HG03108 (cell line): ENCODE measurements around the gene PORCN.

Experiments
- ATAC-seq: cut with Tn5 transposase; IDR thresholded peaks from one replicate; pipeline ENCODE4 v1.9.1; 2021; ENCODE audit warnings: moderate library complexity; ENCODE audit not compliant: unreplicated experiment

The PORCN gene

GRCh38 chrX:48508400-48509244 lies at the start of gene PORCN:
TSS of gene PORCN (plus strand) at chrX:48508992. CDS start at chrX:48509821, 829 bp downstream.
- peak; percentile 73 for ATAC-seq

- ATAC-seq, result no peak
Observed at GRCh38 chrX:48459483-48459882, 49.3 kb upstream of the PORCN start.

DNA sequence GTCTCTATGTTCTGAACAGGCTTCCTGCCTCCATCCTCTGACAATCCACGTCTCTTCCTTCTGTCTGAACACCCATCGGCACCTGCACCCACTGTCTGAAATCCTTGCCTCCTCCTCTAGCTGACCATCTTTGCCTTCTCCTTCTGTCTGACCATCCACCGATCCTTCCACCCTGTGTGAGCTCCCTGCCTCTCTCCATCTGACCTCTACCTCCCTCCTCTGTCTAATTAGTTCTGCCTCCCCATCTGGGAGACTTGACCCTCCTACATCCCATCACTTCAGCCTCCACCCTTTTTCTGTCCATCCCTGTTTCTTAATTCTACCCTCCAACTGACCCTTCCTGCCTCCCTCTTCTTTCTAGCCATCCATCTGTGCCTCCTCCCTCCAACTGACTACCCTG lies 48.8 kb upstream of the PORCN start:
- no peak for ATAC-seq

DNA sequence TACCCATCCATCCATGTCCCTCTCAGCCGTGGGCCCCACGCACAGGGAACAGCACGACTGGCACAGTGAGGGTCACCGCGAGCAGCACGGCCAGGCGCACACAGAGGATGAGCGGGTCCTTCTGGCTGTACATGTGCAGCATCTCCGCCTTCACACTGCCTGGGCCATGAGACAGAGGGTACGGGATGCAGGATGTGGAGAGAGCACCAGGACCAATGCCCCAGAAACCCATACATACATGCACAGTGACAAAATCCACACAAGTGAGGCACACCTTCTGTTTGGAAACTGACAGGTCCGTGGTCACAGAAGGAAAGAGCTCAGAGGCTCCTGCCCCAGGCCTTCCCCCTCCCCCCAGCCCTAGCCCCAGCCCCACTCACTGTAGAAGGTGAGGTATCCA lies 48.2 kb upstream of the PORCN start:
- no peak for ATAC-seq

DNA sequence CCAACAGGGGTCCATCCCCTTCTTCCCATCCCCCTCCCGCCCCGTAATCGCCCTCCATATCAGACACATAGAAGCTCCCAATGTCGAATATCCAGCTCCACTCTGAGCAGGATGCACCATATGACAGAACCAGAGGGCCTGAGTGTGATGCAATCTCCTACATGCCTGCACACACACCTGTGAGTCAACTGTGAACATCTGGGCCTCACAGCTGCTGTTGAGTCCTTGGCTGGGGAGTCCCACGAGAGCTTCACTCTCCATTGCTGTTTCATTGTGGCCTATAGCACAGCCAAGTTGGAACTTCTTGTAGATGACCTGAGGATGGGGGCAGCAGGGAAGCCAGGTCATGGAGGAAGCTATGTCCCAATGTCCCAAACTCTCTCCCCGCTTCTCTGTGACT lies 47.0 kb upstream of the PORCN start:
- ATAC-seq, result no peak

DNA sequence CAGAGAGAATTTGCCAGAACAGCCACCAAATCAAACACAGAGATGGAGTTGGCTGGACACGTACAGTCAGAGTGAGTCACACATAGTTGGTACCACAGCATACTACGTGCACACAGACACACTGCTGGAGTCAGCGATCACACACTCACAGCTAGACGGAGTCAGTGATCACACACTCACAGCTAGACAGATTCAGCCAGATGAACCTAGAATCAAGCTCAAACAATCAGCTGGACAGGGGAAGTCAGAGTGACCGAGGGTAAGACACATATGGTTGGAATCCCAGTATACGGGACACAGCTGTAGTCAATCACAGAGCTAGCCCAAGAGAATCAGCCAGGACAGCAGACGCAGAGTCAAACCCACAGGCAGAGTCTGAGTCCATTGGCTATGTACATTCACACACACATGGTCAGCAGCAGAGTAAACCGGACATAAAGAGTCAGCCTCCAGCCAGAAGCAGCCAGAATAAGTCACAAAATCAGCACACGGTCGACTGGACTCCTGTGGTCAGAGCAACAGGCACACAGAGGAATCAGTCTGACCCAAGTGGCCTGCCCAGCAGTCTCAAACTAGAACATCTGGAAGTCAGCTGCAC lies 43.4 kb upstream of the PORCN start:
- ATAC-seq, result no peak

- ATAC-seq, result no peak
Observed at GRCh38 chrX:48466696-48467095, 42.1 kb upstream of the PORCN start.

DNA sequence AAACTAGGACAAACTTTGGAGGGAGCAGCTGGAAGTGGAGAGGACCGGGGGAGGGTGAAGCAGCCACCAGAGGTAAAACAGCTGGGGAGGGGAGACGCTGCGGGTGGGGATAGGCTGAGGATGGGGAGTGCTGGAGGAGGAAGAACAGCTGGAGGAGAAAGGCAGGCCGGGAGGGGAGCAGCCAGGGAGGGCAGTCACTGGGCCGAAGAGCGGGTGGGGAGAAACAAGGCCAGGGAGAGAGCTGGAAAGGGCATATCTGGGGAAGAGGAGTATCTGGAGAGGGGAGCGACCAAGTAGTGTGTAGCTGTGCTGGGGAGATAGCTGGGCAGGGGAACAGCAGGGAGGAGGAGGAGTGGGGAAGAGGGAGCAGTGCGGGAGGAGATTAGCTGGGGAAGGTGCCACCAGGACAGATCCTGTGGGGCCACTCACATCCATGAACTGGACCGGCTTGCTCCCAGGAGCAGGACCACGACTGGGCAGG lies 41.5 kb upstream of the PORCN start:
- ATAC-seq, result no peak

- no peak for ATAC-seq
Observed at GRCh38 chrX:48468247-48468671, 40.5 kb upstream of the PORCN start.

DNA sequence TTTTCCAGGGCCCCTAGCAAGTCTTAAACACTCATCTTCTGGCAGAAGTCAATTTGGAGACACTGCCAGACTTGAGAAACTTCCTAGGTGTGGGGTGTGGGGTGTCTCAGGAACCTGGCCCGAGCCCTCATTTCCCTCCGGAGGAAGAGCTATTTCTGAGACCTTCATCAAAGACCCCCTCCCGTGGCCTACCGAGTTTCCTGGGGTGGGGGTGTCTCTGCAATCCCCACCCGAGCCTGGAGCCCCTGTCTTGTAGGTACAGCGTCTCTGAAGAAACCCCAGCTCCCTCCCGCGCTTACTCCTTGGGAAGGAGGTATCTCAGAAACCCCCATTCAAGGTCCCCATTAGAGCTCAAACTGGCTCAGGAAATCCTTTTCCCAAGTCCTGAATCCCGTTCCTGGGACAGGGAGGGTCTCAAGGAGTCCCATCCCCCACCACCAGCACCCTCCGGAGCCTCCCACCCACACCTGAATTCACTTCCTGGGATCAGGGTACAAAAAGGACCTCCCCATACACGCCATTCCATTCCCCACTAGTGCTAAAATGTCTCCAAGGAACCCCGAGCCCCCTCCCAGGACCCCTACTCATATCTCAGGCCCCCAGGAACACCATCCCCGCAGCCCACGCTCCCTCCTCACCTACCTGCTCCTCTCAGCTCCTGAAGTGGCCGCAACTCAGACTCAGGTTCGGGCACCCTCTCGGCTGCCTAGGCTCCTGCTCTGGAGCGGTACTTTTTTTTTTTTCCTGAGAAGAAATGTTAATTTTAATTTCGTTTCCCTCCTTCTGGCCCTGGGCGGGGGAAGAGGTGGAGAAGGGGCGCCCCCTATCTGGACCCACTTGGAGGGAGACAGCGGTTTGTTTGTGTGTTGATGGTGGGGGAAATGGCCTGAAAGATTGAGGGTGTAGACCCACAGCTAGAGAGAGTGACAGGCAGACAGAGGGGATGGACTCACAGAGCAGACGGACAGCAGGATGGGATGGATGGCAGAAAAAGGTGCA lies 39.8 kb upstream of the PORCN start:
- peak; percentile 55 for ATAC-seq

- ATAC-seq, result no peak
Observed at GRCh38 chrX:48470110-48470832, 38.5 kb upstream of the PORCN start, which contains the start of gene SLC38A5. TSS of gene SLC38A5 (minus strand) at chrX:48470260. CDS start at chrX:48467924, 2,336 bp downstream.

DNA sequence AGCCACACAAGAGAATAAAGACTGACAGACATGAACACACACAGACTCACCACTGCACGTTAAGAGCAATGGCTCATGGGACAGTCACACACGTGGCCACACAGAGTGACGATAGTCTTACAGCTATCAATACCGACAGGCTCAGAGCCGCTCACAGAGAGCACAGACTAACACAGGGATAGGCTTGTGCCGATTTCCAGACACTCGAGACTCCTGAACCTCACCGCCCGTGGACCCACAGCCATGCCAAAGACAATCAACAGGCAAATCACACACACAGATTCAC lies 38.0 kb upstream of the PORCN start:
- no peak for ATAC-seq

DNA sequence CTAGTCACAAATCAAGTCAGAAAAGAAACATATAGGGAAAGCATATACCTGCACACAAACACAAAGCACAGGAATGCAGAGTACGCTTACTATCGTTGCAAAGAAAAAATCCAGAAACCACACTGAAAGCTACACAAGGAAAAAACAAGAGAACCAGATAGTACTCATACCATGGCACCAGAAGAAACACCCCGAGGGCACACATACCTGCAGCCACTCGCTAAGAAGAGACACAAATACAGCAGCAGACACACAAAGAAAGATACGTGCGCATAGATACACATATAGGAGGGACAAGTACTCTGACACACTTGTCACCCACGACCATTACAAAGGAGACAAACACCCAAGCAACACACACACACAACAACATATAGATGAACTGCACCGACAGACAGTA lies 37.3 kb upstream of the PORCN start:
- no peak for ATAC-seq

GRCh38 chrX:48472225-48472624 lies 36.6 kb upstream of the PORCN start:
- ATAC-seq, result no peak

DNA sequence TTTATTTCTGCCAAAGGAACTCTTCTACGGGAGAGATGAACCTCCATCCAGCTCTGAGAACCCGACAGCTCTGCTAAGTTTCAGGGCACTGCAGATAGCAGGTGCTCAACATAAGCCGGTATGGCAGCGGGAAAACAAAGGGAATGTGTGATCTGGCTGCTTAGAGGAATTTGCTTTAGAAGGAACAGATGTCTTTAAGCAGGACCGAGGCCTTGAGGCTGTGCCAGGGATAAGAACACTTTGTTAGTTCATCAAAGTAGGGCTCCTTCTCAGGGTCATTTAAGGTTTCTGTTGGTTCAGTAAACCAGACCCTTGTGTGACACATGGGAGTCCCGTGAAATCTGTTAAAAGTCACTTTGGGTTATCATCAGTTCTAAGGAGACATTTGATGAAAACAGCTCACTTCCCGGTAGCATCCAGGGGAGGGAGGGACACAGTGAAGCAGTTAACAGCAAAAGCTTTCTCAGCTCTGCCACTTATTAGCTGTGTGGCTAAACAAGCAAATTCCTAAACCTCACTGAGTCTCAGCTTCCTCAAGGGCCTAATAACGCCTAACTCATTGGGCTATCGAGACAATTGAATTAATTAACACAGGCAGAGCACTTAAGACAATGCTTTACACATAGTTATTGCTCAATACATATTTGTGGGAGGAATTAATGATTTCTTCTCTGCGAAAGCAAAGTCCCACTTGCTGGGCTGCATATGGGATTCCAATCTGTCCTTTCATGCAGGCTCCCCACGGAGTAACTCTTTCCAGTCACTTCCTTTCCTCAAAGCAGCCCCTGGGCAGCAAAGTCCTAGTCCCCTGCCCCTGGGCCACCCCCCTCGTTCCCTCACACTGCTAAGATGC lies 35.7 kb upstream of the PORCN start:
- no peak for ATAC-seq

DNA sequence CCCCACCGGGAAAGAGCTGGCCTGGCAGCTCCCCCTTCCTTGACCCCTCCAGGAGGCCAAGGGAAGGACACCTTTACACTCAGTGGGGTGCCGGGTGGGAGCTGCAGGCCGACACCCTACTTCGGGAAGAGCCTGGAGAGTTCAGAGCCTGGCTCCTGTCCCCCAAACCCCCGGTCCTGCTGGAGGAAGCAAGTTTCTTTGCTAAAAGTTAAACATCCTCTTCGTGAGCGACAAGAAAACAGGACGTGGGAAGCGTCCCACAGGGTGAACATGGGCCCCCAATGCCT lies 35.1 kb upstream of the PORCN start:
- ATAC-seq, result no peak

DNA sequence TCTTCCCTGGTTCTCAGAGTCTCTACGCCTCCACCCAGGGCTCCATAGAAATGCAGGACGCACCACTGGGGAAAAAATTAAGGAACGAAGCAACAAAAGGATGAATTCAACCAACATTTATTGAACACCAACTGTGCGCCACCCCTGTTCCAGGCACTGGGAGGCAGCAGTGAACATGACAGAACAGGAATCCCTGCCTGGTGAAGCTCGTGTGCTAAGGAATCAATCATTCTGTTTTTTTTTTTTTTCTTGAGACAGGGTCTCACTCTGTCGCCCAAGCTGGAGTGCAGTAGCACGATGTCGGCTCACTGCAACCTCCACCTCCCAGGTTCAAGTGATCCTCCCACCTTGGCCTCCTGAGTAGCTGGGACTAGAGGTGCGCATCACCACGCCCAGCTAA lies 34.7 kb upstream of the PORCN start:
- no peak for ATAC-seq

GRCh38 chrX:48474581-48474980 lies 34.2 kb upstream of the PORCN start:
- ATAC-seq, result no peak

- ATAC-seq, result no peak
Observed at GRCh38 chrX:48475296-48475695, 33.5 kb upstream of the PORCN start.
